AG04449 (cell line): ENCODE results near the gene IL12RB1.

ENCODE experiments used
- CTCF ChIA-PET: fragments of 350-600 bp; formaldehyde crosslinking; extraction: SDS; loops from one replicate; lab custom pipeline; 2021; ENCODE audit warnings: antibody characterized with exemption; lab: Yijun Ruan, JAX
- POLR2A ChIA-PET: fragments of 400-600, 350-600 bp; formaldehyde crosslinking; extraction: SDS; loops from one replicate; lab custom pipeline; 2020; ENCODE audit warnings: antibody characterized with exemption, inconsistent platforms; lab: Yijun Ruan, JAX
- DNase-seq: peaks from one replicate; pipeline ENCODE4 v3.0.0-alpha.2; 2010; ENCODE audit warnings: low read depth, low spot score
- H3K4me3 ChIP-seq: 2 replicates; pipeline ENCODE4 v1.5.1; 2011; ENCODE audit warnings: low read depth, mild to moderate bottlenecking, control low read depth, low read length
- CTCF ChIP-seq: IDR thresholded peaks from one replicate; pipeline ENCODE4 v1.5.1; 2011; ENCODE audit warnings: mild to moderate bottlenecking, moderate library complexity, low read length, control low read depth, inconsistent platforms; ENCODE audit not compliant: insufficient read depth; ENCODE audit errors: missing control alignments

The IL12RB1 gene

GRCh38 chr19:18057557-18057956, 29.2 kb downstream of the IL12RB1 start:
- TF ChIP-seq CTCF: no peak
- DNase-seq: no peak
- CTCF ChIA-PET: interaction anchor here (0.8 to 10.4 kb wide), 12 partner anchors 9 to 119 kb away, joined by 3 to 229 read pairs (median 10); partner anchors contain the start of gene ARRDC2
- H3K4me3 ChIP-seq: no peak overlapping the region
- POLR2A ChIA-PET: no interaction called here

GRCh38 chr19:18055967-18056366, 30.8 kb downstream of the IL12RB1 start:
- CTCF ChIA-PET: interaction anchor here (0.8 to 10.4 kb wide), 8 partner anchors 8 to 194 kb away, joined by 3 to 229 read pairs (median 4); partner anchors contain the start of gene ARRDC2
- no peak overlapping the region for H3K4me3 ChIP-seq
- DNase-seq: no peak
- POLR2A ChIA-PET: interaction anchor here (0.7 to 1.1 kb wide), 2 partner anchors 196 kb away, joined by 3 read pairs; partner anchors contain the start of gene RPL18A
- no peak for TF ChIP-seq CTCF

- POLR2A ChIA-PET: no interaction called here
- no peak for DNase-seq
- CTCF ChIA-PET: interaction anchor here (1.5 to 10.4 kb wide), 2 partner anchors 8 to 46 kb away, joined by 7 to 229 read pairs; partner anchors contain the start of gene ARRDC2
- H3K4me3 ChIP-seq: no peak overlapping the region
- no peak for TF ChIP-seq CTCF
Measured at GRCh38 chr19:18053576-18054219, 33.0 kb downstream of the IL12RB1 start.

- ChIA-PET CTCF (interaction anchor here (1.5 to 1.8 kb wide), 2 partner anchors 8 to 10 kb away, joined by 4 to 7 read pairs; no protein-coding TSS in a partner anchor), POLR2A (interaction anchor here (0.6 to 0.7 kb wide), 2 partner anchors 98 to 230 kb away, joined by 3 read pairs; no protein-coding TSS in a partner anchor)
- no peak for TF ChIP-seq CTCF
- no peak overlapping the region for H3K4me3 ChIP-seq
- DNase-seq: no peak
Measured at GRCh38 chr19:18051887-18052286, 34.8 kb downstream of the IL12RB1 start.

DNA sequence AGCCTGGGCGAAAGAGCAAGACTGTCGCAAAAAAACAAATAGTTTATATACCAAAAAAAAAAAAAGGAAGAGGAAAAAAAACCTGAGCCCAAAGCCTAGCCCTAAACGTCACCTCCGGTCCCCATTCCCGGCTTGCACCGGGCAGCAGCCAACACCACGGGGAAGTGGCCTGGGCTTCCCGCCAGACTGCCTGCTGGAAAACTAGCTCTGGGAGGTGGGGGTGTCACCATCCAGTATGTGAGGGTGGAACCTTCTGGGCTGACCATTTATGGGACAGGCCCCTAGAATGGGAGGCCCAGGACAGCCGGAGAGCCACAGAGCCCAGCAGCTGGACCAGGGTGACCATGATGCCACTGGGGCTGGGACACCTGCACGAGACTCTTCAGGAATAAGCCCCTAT, 37.3 kb downstream of the IL12RB1 start:
- H3K4me3 ChIP-seq: no peak overlapping the region
- ChIA-PET POLR2A (no interaction called here), CTCF (interaction anchor here (1.0 to 1.3 kb wide), 2 partner anchors 10 to 42 kb away, joined by 3 to 7 read pairs; no protein-coding TSS in a partner anchor)
- no peak for TF ChIP-seq CTCF
- DNase-seq: no peak

GRCh38 chr19:18046059-18046718, 40.5 kb downstream of the IL12RB1 start:
- DNase-seq: no peak
- ChIA-PET CTCF (interaction anchor here (2.0 to 2.4 kb wide), 3 partner anchors 10 to 39 kb away, joined by 7 to 12 read pairs (median 11); partner anchors contain the start of gene ARRDC2), POLR2A (no interaction called here)

More at GRCh38 chr19:18046059-18046718, 40.5 kb downstream of the IL12RB1 start:
- TF ChIP-seq CTCF: no peak
- H3K4me3 ChIP-seq: no peak overlapping the region
